ENCODE measurements around the gene RNF220.

The RNF220 gene

GRCh38 chr1:44442791-44443190 is 37.7 kb downstream of the RNF220 start:
- Histone ChIP-seq H3K79me2 (ENCODE audit: insufficient read depth, low read length) (peaks cover 93% of the 10 kb centered on the region), H4K20me1 (ENCODE audit: insufficient read depth, low read length, poor library complexity, severe bottlenecking) (peaks cover 10% of the 10 kb centered on the region), H3K4me1 (ENCODE audit: insufficient read depth, low read length, poor library complexity, severe bottlenecking) (peaks cover 5% of the 10 kb centered on the region), H3K9me3 (ENCODE audit: insufficient read depth, low read depth, low read length) (no peaks in the 10 kb centered on the region), H3K9me2 (replicated peaks; ENCODE audit: low read depth, low read length) (no peaks in the 10 kb centered on the region), H3K9ac (ENCODE audit: low read depth, low read length, poor library complexity, severe bottlenecking) (no peak overlapping the region), H3K27me3 (ENCODE audit: insufficient read depth, low read length, poor library complexity, severe bottlenecking) (no peaks in the 10 kb centered on the region), H3K4me3 (ENCODE audit: low read length, poor library complexity, severe bottlenecking) (no peak overlapping the region), H3K36me3 (ENCODE audit: insufficient read depth, low read length) (peaks cover 42% of the 10 kb centered on the region), H3F3A (ENCODE audit: low read depth) (no peaks in the 10 kb centered on the region), H2AFZ (ENCODE audit: low read length) (no peak overlapping the region), H3K4me2 (ENCODE audit: low read depth, low read length, poor library complexity, severe bottlenecking) (no peak overlapping the region)
- TF ChIP-seq EZH2phosphoT487 (IDR thresholded peaks at IDR 0.05; ENCODE audit: borderline replicate concordance): no peak
- no peak for TF ChIP-seq CTCF (conservative IDR thresholded peaks at IDR 0.05; ENCODE audit: low read length)

DNA sequence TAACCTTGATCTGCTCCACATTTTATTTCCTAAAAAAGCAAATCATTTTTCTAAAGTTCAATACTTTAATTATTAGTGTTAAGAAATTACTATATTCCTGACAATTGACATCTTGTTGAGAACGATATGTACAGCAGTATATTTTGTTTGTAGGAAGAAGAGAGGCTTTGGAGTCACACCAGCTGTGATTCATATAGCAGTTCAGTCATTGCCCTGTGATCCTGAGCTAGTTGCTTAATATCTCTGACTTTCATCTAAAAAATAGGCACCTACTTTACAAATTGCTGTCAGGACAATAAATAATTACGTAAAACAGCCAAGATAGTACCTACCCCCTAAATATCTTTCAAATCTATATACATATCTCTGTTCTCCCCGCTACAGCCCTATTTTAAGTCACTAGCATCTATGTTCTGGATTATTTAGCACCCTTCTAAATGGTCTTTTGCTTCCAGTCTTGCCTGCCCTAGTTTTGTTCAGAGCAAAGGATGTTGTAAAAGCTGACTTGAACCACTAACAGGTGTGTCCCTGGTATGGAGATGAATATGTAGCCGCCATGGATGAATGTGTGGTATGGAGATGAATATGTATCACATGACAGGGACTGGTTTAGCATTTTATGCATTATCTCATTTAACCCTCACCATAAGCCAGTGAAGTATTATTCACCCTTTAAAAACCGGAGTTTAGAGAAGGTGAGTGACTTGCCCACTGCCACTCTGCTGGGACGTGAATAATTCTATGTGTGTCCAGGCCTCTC is 42.2 kb downstream of the RNF220 start:
- Histone ChIP-seq H3K4me1 (ENCODE audit: insufficient read depth, low read length, poor library complexity, severe bottlenecking) (peaks cover 5% of the 10 kb centered on the region), H3K9me3 (ENCODE audit: insufficient read depth, low read depth, low read length) (no peaks in the 10 kb centered on the region), H3K27me3 (ENCODE audit: insufficient read depth, low read length, poor library complexity, severe bottlenecking) (no peaks in the 10 kb centered on the region), H2AFZ (ENCODE audit: low read length) (no peak overlapping the region), H3K9ac (ENCODE audit: low read depth, low read length, poor library complexity, severe bottlenecking) (no peak overlapping the region), H3K79me2 (ENCODE audit: insufficient read depth, low read length) (peaks cover 94% of the 10 kb centered on the region), H4K20me1 (ENCODE audit: insufficient read depth, low read length, poor library complexity, severe bottlenecking) (peaks cover 10% of the 10 kb centered on the region), H3K36me3 (ENCODE audit: insufficient read depth, low read length) (peaks cover 41% of the 10 kb centered on the region), H3F3A (ENCODE audit: low read depth) (no peaks in the 10 kb centered on the region), H3K4me2 (ENCODE audit: low read depth, low read length, poor library complexity, severe bottlenecking) (no peak overlapping the region), H3K4me3 (ENCODE audit: low read length, poor library complexity, severe bottlenecking) (no peak overlapping the region), H3K9me2 (replicated peaks; ENCODE audit: low read depth, low read length) (no peaks in the 10 kb centered on the region)
- no peak for TF ChIP-seq CTCF (conservative IDR thresholded peaks at IDR 0.05; ENCODE audit: low read length)
- no peak for TF ChIP-seq EZH2phosphoT487 (IDR thresholded peaks at IDR 0.05; ENCODE audit: borderline replicate concordance)

GRCh38 chr1:44453798-44454349 is 48.8 kb downstream of the RNF220 start:
- Histone ChIP-seq H2AFZ (ENCODE audit: low read length) (no peak overlapping the region), H4K20me1 (ENCODE audit: insufficient read depth, low read length, poor library complexity, severe bottlenecking) (no peaks in the 10 kb centered on the region), H3K9me2 (replicated peaks; ENCODE audit: low read depth, low read length) (no peaks in the 10 kb centered on the region), H3K27me3 (ENCODE audit: insufficient read depth, low read length, poor library complexity, severe bottlenecking) (no peaks in the 10 kb centered on the region), H3K4me1 (ENCODE audit: insufficient read depth, low read length, poor library complexity, severe bottlenecking) (no peaks in the 10 kb centered on the region), H3F3A (ENCODE audit: low read depth) (no peaks in the 10 kb centered on the region), H3K4me3 (ENCODE audit: low read length, poor library complexity, severe bottlenecking) (no peak overlapping the region), H3K9me3 (ENCODE audit: insufficient read depth, low read depth, low read length) (0 out of 2 replicates have a peak, but pooled peaks cover 6% of the 10 kb centered on the region), H3K36me3 (ENCODE audit: insufficient read depth, low read length) (peaks cover 33% of the 10 kb centered on the region), H3K9ac (ENCODE audit: low read depth, low read length, poor library complexity, severe bottlenecking) (no peak overlapping the region), H3K4me2 (ENCODE audit: low read depth, low read length, poor library complexity, severe bottlenecking) (no peak overlapping the region), H3K79me2 (ENCODE audit: insufficient read depth, low read length) (peaks cover 87% of the 10 kb centered on the region)
- TF ChIP-seq CTCF (conservative IDR thresholded peaks at IDR 0.05; ENCODE audit: low read length): no peak
- TF ChIP-seq EZH2phosphoT487 (IDR thresholded peaks at IDR 0.05; ENCODE audit: borderline replicate concordance): no peak
